H9 (cell line): ENCODE data around the gene NINL. TPM values are rescaled to one million over a fixed set of nuclear protein-coding genes. Genes with fewer than 3 reads are reported as not detected.
A peak's percentile ranks its signal among the peaks of the same experiment; 100 is the strongest.

Experiments
- DNase-seq: peaks from one replicate; pipeline ENCODE4 v3.0.0-alpha.2; 2017
- H2AFZ ChIP-seq: one replicate; pipeline ENCODE4 v1.6.1; 2013; ENCODE audit warnings: mild to moderate bottlenecking, low read length, control low read depth, moderate library complexity
- H2AK5ac ChIP-seq: 2 replicates; pipeline ENCODE4 v1.6.1; 2013; ENCODE audit warnings: low read length, control low read depth, mixed read lengths; ENCODE audit not compliant: insufficient read length
- H2BK120ac ChIP-seq: one replicate; pipeline ENCODE4 v1.6.1; 2013; ENCODE audit warnings: low read depth, mild to moderate bottlenecking, low read length, control low read depth, inconsistent platforms; ENCODE audit not compliant: poor library complexity, severe bottlenecking
- H2BK12ac ChIP-seq: 2 replicates; pipeline ENCODE4 v1.6.1; 2013; ENCODE audit warnings: low read length, control low read depth, mixed read lengths, low read depth; ENCODE audit not compliant: insufficient read length
- H2BK15ac ChIP-seq: 2 replicates; pipeline ENCODE4 v1.6.1; 2013; ENCODE audit warnings: low read depth, low read length, control low read depth
- H2BK20ac ChIP-seq: one replicate; pipeline ENCODE4 v1.6.1; 2013; ENCODE audit warnings: low read depth, mild to moderate bottlenecking, low read length, control low read depth, inconsistent platforms; ENCODE audit not compliant: poor library complexity, severe bottlenecking
- H2BK5ac ChIP-seq: 2 replicates; pipeline ENCODE4 v1.6.1; 2013; ENCODE audit warnings: low read length, control low read depth, mixed read lengths; ENCODE audit not compliant: insufficient read length
- H3K14ac ChIP-seq: 2 replicates; pipeline ENCODE4 v1.6.1; 2013; ENCODE audit warnings: low read length, control low read depth; ENCODE audit not compliant: insufficient read depth
- H3K18ac ChIP-seq: 2 replicates; pipeline ENCODE4 v1.6.1; 2013; ENCODE audit warnings: low read depth, mild to moderate bottlenecking, mixed read lengths, low read length, control low read depth; ENCODE audit not compliant: insufficient read length
- H3K23ac ChIP-seq: 2 replicates; pipeline ENCODE4 v1.6.1; 2013; ENCODE audit warnings: low read length, control low read depth, mixed read lengths, low read depth; ENCODE audit not compliant: insufficient read length
- H3K23me2 ChIP-seq: 2 replicates; pipeline ENCODE4 v1.6.1; 2013; ENCODE audit warnings: low read depth, mild to moderate bottlenecking, mixed read lengths, low read length, control low read depth; ENCODE audit not compliant: insufficient read length, poor library complexity, severe bottlenecking
- H3K27ac ChIP-seq: 2 replicates; pipeline ENCODE4 v1.5.1; 2013; ENCODE audit warnings: low read length, control low read depth, mixed read lengths, low read depth; ENCODE audit not compliant: insufficient read length
- H3K27me3 ChIP-seq: 2 replicates; pipeline ENCODE4 v1.6.1; 2013; ENCODE audit warnings: low read length, control low read depth, inconsistent platforms; ENCODE audit not compliant: insufficient read depth
- H3K4ac ChIP-seq: 2 replicates; pipeline ENCODE4 v1.6.1; 2013; ENCODE audit warnings: low read depth, mild to moderate bottlenecking, control low read depth, inconsistent platforms, low read length, moderate library complexity
- H3K4me1 ChIP-seq: 2 replicates; pipeline ENCODE4 v1.6.1; 2013; ENCODE audit warnings: low read length, control low read depth, inconsistent platforms; ENCODE audit not compliant: insufficient read depth
- H3K4me2 ChIP-seq: 2 replicates; pipeline ENCODE4 v1.6.1; 2013; ENCODE audit warnings: low read length, control low read depth, mixed read lengths; ENCODE audit not compliant: insufficient read length, insufficient read depth
- H3K56ac ChIP-seq: 2 replicates; pipeline ENCODE4 v1.6.1; 2013; ENCODE audit warnings: low read depth, mild to moderate bottlenecking, mixed read lengths, low read length, control low read depth; ENCODE audit not compliant: insufficient read length
- H3K79me1 ChIP-seq: 2 replicates; pipeline ENCODE4 v1.6.1; 2013; ENCODE audit warnings: low read depth, mild to moderate bottlenecking, moderate library complexity, low read length, control low read depth, inconsistent platforms; ENCODE audit not compliant: insufficient read depth, poor library complexity, severe bottlenecking
- H3K79me2 ChIP-seq: 2 replicates; pipeline ENCODE4 v1.6.1; 2013; ENCODE audit warnings: low read length, control low read depth, inconsistent platforms; ENCODE audit not compliant: insufficient read depth
- H3K9ac ChIP-seq: 2 replicates; pipeline ENCODE4 v1.6.1; 2013; ENCODE audit warnings: low read length, control low read depth, mixed read lengths; ENCODE audit not compliant: insufficient read length; ENCODE audit errors: extremely low read depth
- H3K9me3 ChIP-seq: one replicate; pipeline ENCODE4 v1.6.1; 2013; ENCODE audit warnings: low read depth, low read length, inconsistent platforms; ENCODE audit not compliant: control insufficient read depth
- H3T11ph ChIP-seq: one replicate; pipeline ENCODE4 v1.6.1; 2013; ENCODE audit warnings: mild to moderate bottlenecking, low read length, control low read depth, inconsistent platforms
- H4K20me1 ChIP-seq: one replicate; pipeline ENCODE4 v1.6.1; 2013; ENCODE audit not compliant: control insufficient read depth, insufficient read length, insufficient read depth
- H4K5ac ChIP-seq: 2 replicates; pipeline ENCODE4 v1.6.1; 2013; ENCODE audit warnings: low read depth, mild to moderate bottlenecking, mixed read lengths, low read length, control low read depth; ENCODE audit not compliant: insufficient read length
- H4K8ac ChIP-seq: replicated peaks from 2 replicates; pipeline ENCODE4 v1.6.1; 2013; ENCODE audit warnings: low read length, control low read depth, mixed read lengths, low read depth; ENCODE audit not compliant: insufficient read length
- H4K91ac ChIP-seq: 2 replicates; pipeline ENCODE4 v1.6.1; 2013; ENCODE audit warnings: low read depth, mild to moderate bottlenecking, moderate library complexity, mixed read lengths, low read length, control low read depth; ENCODE audit not compliant: insufficient read length
- H3K27ac Mint-ChIP-seq, 3 experiments: 2 replicates in 2 of 3; 3 replicates in 1 of 3; pipeline ENCODE4 v1.8.0; 2020 to 2021; ENCODE audit warnings: mixed read lengths in 3 of 3, mild to moderate bottlenecking in 1 of 3, moderate library complexity in 1 of 3
- H3K27me3 Mint-ChIP-seq: 2 replicates; pipeline ENCODE4 v1.8.0; 2021; ENCODE audit warnings: low read depth, mild to moderate bottlenecking, moderate library complexity, mixed read lengths
- H3K36me3 Mint-ChIP-seq, 3 experiments: 2 replicates in 2 of 3; 3 replicates in 1 of 3; pipeline ENCODE4 v1.8.0; 2020 to 2021; ENCODE audit warnings: low read depth in 3 of 3, mixed read lengths in 3 of 3; ENCODE audit not compliant: insufficient read depth in 1 of 3
- H3K4me1 Mint-ChIP-seq, 2 experiments: 2 replicates each; pipeline ENCODE4 v1.8.0; 2020; ENCODE audit warnings: mixed read lengths in 2 of 2
- H3K4me3 Mint-ChIP-seq, 2 experiments: 2 replicates in 1 of 2; 3 replicates in 1 of 2; pipeline ENCODE4 v1.8.0; 2020 to 2021; ENCODE audit warnings: mild to moderate bottlenecking in 2 of 2, mixed read lengths in 2 of 2, moderate library complexity in 1 of 2
- H3K9me3 Mint-ChIP-seq, 2 experiments: 2 replicates in 1 of 2; 3 replicates in 1 of 2; pipeline ENCODE4 v1.8.0; 2020; ENCODE audit warnings: mild to moderate bottlenecking in 2 of 2, mixed read lengths in 2 of 2, moderate library complexity in 1 of 2
- CTCF ChIP-seq: fragments of 200-600 bp; sonication (generic); conservative IDR thresholded peaks from 3 replicates; pipeline ENCODE4 v1.8.0; 2021; ENCODE audit warnings: antibody characterized with exemption, mild to moderate bottlenecking
- whole genome bisulfite sequencing: extraction: QIAGEN DNeasy Blood & Tissue Kit; methylation state at CpG from one replicate; pipeline ENCODE4 v1.1.7; 2013; ENCODE audit warnings: missing lambda C conversion rate, low lambda C conversion rate, mixed read lengths; ENCODE audit not compliant: insufficient read length; ENCODE audit errors: extremely low coverage; 5-methylcytosine and 5-hydroxymethylcytosine counted together
- total RNA-seq: library from RNA; stranded (reverse); gene quantifications from 2 replicates; pipeline ENCODE4 v1.2.1, GENCODE V29; 2021

Gene NINL
- total RNA-seq, 1 experiment from 2014 or later, result 34.3 TPM

- no peak overlapping the region for H3K56ac ChIP-seq
- H2BK120ac ChIP-seq, result no peak overlapping the region
- H2BK5ac ChIP-seq, result no peak overlapping the region
- H4K8ac ChIP-seq, result no peak overlapping the region
- no peak overlapping the region for H2BK15ac ChIP-seq
- no peak overlapping the region for H3K14ac ChIP-seq
- H2BK20ac ChIP-seq, result no peak overlapping the region
- H3K4me2 ChIP-seq, result no peak overlapping the region
- H3K27ac Mint-ChIP-seq, result peak overlapping the region; percentile 85 to 91 (median 85); a peak in 5 of 7 replicates
- H3K4me1 ChIP-seq, result no peaks in the 10 kb centered on the region; the same call in 1 of the 2 replicates
- H4K5ac ChIP-seq, result no peak overlapping the region
- H3K4me3 Mint-ChIP-seq, result no peak overlapping the region; a peak in 1 of 5 replicates
- no peaks in the 10 kb centered on the region for H3K9me3 ChIP-seq
- H4K91ac ChIP-seq, result no peak overlapping the region
- H3K9me3 Mint-ChIP-seq, result no peaks in the 10 kb centered on the region
- no CpG with 5 or more reads among the region's 15 CpGs for WGBS
- no peak overlapping the region for H2BK12ac ChIP-seq
- H3K23ac ChIP-seq, result no peak overlapping the region
- no peak for TF ChIP-seq CTCF
- H3T11ph ChIP-seq, result no peak overlapping the region
- no peaks in the 10 kb centered on the region for H3K23me2 ChIP-seq
- no peak overlapping the region for H3K27ac ChIP-seq
- H3K79me2 ChIP-seq, result no peaks in the 10 kb centered on the region
- H3K27me3 Mint-ChIP-seq, result no peaks in the 10 kb centered on the region; the same call in 1 of the 2 replicates
- no peak overlapping the region for H3K9ac ChIP-seq
- H2AK5ac ChIP-seq, result no peak overlapping the region
- no peak for DNase-seq
- H3K18ac ChIP-seq, result no peak overlapping the region
- no peaks in the 10 kb centered on the region for H4K20me1 ChIP-seq
- H3K27me3 ChIP-seq, result no peaks in the 10 kb centered on the region
- H2AFZ ChIP-seq, result no peak overlapping the region
- H3K4ac ChIP-seq, result no peak overlapping the region
- peaks cover 28 to 32% of the 10 kb centered on the region in 2 experiments for H3K4me1 Mint-ChIP-seq
- H3K36me3 Mint-ChIP-seq, result peaks cover 26 to 54% (median 50%) of the 10 kb centered on the region in 3 experiments; a peak in 6 of 7 replicates
- no peaks in the 10 kb centered on the region for H3K79me1 ChIP-seq
Observed at GRCh38 chr20:25490656-25491445, 94.5 kb downstream of the NINL start.
